ENCODE results near the gene SLCO2B1. TPM values are rescaled to one million over a fixed set of nuclear protein-coding genes. Genes with fewer than 3 reads are reported as not detected.

The SLCO2B1 gene
- 0.30 TPM in 1 of 2 replicates, not detected in the other for total RNA-seq

GRCh38 chr11:75150879-75151278 is at the start of gene SLCO2B1:
TSS of gene SLCO2B1 (plus strand) at chr11:75151107. CDS start at chr11:75151382, 275 bp downstream.

GRCh38 chr11:75240311-75241035 is 89.6 kb downstream of the SLCO2B1 start, which contains the start of gene TPBGL:
TSS of gene TPBGL (plus strand) at chr11:75240774. CDS start at chr11:75241050, 276 bp downstream.

Other genes with a start within 250 kb of the SLCO2B1 start
- gene XRRA1, start 202.0 kb upstream of the SLCO2B1 start, total RNA-seq: 4.5 and 7.1 TPM in 2 replicates
- gene SPCS2, start 201.8 kb upstream of the SLCO2B1 start, total RNA-seq: 13.6 and 40.7 TPM in 2 replicates
- gene NEU3, start 162.2 kb upstream of the SLCO2B1 start, total RNA-seq: 5.2 and 7.0 TPM in 2 replicates
- gene OR2AT4, start 54.2 kb upstream of the SLCO2B1 start, total RNA-seq: not detected in 2 replicates
- gene TPBGL, start 89.7 kb downstream of the SLCO2B1 start, total RNA-seq: under 0.01 TPM in 1 of 2 replicates, not detected in the other
- 52.0 and 83.9 TPM in 2 replicates for gene ARRB1, start 200.6 kb downstream of the SLCO2B1 start, total RNA-seq
- gene RPS3, start 248.4 kb downstream of the SLCO2B1 start, total RNA-seq: 3,189 and 3,408 TPM in 2 replicates